Right renal cortex interstitium (tissue), 3 donors: ENCODE data around the gene ATOX1. TPM values are rescaled to one million over a fixed set of nuclear protein-coding genes. Genes with fewer than 3 reads are reported as not detected.
A peak's percentile ranks its signal among the peaks of the same experiment; 100 is the strongest.

Experiments
- DNase-seq, 3 donors: peaks; one replicate each; pipeline ENCODE4 v3.0.0-alpha.2; 2013; ENCODE audit warnings: low read depth in 3 of 3, low spot score in 2 of 3
- polyA plus RNA-seq, 3 donors: library from polyadenylated mRNA; unstranded; fragments of 120-200 nt; gene quantifications; one replicate each; pipeline ENCODE4 v1.2.1, GENCODE V29; 2013; ENCODE audit not compliant: insufficient read length in 3 of 3

Gene ATOX1
- polyA plus RNA-seq, 3 donors: 110 to 116 (median 112) TPM

GRCh38 chr5:151770383-151771258 lies 12.2 kb upstream of the ATOX1 start:
- DNase-seq: peak in 1 of 3 donors; percentile 72

DNA sequence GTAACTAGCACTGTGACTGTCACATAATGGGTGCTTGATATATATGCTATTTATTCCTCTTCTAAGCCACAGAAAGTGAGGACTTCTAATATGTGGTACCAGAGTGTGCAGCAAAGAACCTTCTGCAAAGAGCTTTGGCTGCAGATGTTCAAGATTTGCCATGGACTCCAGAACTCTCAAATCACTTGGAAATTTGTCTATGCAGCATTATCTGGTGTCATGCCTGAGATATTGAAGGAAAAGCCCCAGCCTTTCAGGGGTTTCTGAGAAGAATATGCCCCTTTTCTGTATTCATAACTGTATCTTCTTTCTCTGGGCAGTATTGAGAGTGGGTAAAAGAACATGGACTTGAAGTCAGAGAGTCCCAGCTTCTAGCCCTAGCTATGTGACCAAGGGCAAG lies 8.5 kb upstream of the ATOX1 start:
- no peak for DNase-seq

DNA sequence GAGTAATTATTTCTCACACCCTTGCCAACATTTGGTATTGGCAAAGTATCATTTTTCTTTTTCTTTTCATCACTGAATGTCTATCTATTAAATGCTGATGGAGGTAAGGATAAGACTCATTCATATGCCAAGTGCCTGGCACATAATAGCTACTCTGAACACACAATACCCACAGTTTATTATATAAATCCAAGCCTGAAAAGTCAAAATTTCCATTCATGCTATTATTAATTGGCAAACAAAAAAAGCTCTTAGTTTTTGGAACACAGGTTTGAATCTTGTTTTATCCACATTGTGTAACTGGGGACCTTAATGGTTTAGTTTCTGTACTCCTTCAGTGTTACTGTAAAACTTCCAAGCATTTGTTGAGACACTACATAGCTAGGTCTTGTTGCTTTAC lies 6.4 kb upstream of the ATOX1 start:
- DNase-seq: no peak

DNA sequence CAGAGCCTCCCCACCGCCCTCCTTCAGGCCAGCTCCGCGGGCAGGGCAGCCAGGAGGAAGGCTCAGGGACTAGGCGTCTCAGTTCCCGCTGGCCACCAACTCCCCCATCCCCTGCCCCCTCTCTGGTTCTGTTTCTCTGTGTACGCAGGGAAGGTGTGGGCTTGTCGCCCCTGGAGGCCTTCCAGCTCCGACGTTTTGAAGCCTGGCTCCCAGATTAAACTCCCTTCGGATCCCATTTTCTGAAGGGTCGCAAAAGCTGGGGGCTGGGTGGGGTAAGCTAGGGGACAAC lies 346 bp downstream of the ATOX1 start:
- DNase-seq: no peak

GRCh38 chr5:151757233-151758140 lies 944 bp downstream of the ATOX1 start:
- no peak for DNase-seq

- DNase-seq: no peak
Observed at GRCh38 chr5:151755383-151755782, 3.0 kb downstream of the ATOX1 start.

GRCh38 chr5:151751593-151751992 lies 6.8 kb downstream of the ATOX1 start:
- DNase-seq: no peak

GRCh38 chr5:151751091-151751490 lies 7.3 kb downstream of the ATOX1 start:
- DNase-seq: no peak

DNA sequence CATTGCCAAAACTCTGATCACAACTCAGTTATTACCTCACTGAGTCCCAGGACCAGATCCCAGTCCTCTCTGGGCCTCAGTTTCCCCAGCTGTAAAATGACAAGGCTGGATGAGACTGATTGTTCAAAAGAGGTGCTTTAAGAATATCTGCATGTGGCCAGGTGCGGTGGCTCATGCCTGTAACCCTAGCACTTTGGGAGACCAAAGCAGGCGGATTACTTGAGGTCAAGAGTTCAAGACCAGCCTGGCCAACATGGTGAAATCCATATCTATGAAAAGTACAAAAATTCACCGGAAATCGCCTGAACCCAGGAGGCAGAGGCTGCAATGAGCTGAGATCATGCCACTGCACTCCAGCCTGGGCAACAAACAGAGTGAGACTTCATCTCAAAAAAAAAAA lies 8.3 kb downstream of the ATOX1 start:
- no peak for DNase-seq

DNA sequence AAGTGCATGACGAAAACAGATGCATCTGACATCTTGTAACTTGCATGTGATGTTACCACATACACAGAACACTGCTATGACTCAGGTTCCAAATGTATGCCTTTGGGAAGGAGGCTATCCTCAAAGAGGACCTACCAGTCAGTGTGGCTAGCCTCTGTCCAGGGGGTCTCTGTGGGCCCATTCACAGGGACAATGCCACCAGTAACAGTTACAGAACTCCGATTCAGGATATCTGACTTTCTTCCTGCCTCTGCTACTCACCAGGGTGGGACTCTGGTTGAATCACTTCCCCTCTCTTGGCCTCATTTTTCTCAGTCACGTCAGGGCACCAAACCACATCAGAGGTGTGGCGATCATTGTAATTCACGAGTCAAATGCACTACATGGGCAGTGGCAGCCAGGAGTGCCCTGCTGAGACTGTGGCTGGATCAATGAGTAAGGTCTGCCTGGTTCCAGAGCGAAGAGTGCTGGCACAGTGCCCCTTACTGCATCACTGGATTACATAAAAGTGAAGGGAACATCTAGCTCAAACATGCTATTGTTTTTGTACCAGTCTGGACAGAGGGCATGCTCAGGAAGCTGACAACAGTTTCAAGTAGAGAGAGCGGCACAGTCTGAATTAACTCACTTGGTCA lies 13.2 kb downstream of the ATOX1 start:
- DNase-seq: no peak

- no peak for DNase-seq
Observed at GRCh38 chr5:151743530-151743929, 14.9 kb downstream of the ATOX1 start.

- DNase-seq: no peak
Observed at GRCh38 chr5:151742870-151743294, 15.5 kb downstream of the ATOX1 start.

GRCh38 chr5:151741678-151742423 lies 16.6 kb downstream of the ATOX1 start:
- DNase-seq: no peak

- DNase-seq: no peak
Observed at GRCh38 chr5:151740958-151741373, 17.5 kb downstream of the ATOX1 start.

- DNase-seq: peak in 2 of 3 donors; percentile 75 to 83
Observed at GRCh38 chr5:151740336-151740942, 18.0 kb downstream of the ATOX1 start.

- DNase-seq: no peak
Observed at GRCh38 chr5:151739939-151740335, 18.5 kb downstream of the ATOX1 start.

- no peak for DNase-seq
Observed at GRCh38 chr5:151739395-151739794, 19.0 kb downstream of the ATOX1 start.

- DNase-seq: no peak
Observed at GRCh38 chr5:151738125-151738848, 20.1 kb downstream of the ATOX1 start.

GRCh38 chr5:151737431-151737830 lies 21.0 kb downstream of the ATOX1 start:
- no peak for DNase-seq
